ENCODE measurements around the gene TAPBP. TPM values are rescaled to one million over a fixed set of nuclear protein-coding genes. Genes with fewer than 3 reads are reported as not detected.
A peak's percentile ranks its signal among the peaks of the same experiment; 100 is the strongest.

The TAPBP gene
- total and polyA plus RNA-seq, 9 of the 15 experiments (the other 6 are each of a cell fraction or from before 2014, with no cell fraction given): 5.6 to 74.0 (median 22.3) TPM

DNA sequence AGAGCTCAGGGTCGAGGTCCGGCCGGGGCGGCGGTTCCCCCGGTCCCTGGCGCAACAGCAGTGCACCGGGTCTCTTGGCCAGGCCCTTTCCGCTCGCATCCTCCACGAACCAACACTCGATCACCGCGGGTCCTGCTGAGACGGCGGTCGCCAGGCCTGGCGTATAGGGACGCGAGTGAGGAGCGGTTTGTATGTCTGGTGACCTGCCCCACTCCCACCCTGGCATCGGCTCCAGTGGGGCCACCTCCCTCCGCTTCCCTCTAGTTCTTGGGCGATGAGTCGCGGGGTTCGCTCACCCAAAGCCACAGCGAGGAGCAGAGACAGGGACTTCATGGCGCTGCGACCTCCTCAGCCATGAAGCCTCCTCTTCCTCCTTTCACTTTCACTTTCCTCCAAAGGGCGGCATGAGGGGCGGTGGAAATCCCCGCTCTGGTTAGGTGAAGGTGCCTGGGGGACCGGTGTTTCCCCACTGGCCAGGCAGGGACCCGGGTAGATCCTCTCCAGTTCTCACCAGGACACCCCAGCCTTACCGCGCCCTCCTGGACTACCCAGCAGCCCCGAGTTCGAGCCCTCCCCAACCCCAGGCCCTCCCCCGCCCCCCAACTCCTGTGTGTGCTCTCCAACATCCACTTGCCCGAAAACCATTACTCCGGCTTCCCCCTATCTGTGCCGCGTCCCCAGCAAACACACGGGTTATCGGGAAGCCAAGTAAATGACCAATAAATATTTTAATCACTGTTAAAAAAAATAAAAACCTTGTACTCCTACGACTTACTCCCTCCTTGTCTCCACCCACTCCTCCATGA lies at the start of gene TAPBP (continued):
- TF ChIP-seq, protein P1, sequence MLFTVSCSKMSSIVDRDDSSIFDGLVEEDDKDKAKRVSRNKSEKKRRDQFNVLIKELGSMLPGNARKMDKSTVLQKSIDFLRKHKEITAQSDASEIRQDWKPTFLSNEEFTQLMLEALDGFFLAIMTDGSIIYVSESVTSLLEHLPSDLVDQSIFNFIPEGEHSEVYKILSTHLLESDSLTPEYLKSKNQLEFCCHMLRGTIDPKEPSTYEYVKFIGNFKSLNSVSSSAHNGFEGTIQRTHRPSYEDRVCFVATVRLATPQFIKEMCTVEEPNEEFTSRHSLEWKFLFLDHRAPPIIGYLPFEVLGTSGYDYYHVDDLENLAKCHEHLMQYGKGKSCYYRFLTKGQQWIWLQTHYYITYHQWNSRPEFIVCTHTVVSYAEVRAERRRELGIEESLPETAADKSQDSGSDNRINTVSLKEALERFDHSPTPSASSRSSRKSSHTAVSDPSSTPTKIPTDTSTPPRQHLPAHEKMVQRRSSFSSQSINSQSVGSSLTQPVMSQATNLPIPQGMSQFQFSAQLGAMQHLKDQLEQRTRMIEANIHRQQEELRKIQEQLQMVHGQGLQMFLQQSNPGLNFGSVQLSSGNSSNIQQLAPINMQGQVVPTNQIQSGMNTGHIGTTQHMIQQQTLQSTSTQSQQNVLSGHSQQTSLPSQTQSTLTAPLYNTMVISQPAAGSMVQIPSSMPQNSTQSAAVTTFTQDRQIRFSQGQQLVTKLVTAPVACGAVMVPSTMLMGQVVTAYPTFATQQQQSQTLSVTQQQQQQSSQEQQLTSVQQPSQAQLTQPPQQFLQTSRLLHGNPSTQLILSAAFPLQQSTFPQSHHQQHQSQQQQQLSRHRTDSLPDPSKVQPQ (CRISPR knock-in tag; IDR thresholded peaks at IDR 0.05; ENCODE audit: borderline replicate concordance): no peak
- TF ChIP-seq COPS2 (conservative IDR thresholded peaks at IDR 0.05): no peak
- TF ChIP-seq MCM7 (IDR thresholded peaks at IDR 0.05): no peak
- 0 out of 2 replicates have a peak, but pooled peaks have one; percentile 35 for TF ChIP-seq ZNF143 (CRISPR knock-in tag; IDR thresholded peaks at IDR 0.05)
- no peak for TF ChIP-seq LCOR (CRISPR knock-in tag; IDR thresholded peaks at IDR 0.05)
- TF ChIP-seq TCF3 (CRISPR knock-in tag; IDR thresholded peaks at IDR 0.05): 0 out of 2 replicates have a peak, but pooled peaks have one; percentile 12
- no peak; the same call in none of the 2 replicates for TF ChIP-seq GABPB1 (CRISPR knock-in tag; IDR thresholded peaks at IDR 0.05)
- TF ChIP-seq, protein P2, sequence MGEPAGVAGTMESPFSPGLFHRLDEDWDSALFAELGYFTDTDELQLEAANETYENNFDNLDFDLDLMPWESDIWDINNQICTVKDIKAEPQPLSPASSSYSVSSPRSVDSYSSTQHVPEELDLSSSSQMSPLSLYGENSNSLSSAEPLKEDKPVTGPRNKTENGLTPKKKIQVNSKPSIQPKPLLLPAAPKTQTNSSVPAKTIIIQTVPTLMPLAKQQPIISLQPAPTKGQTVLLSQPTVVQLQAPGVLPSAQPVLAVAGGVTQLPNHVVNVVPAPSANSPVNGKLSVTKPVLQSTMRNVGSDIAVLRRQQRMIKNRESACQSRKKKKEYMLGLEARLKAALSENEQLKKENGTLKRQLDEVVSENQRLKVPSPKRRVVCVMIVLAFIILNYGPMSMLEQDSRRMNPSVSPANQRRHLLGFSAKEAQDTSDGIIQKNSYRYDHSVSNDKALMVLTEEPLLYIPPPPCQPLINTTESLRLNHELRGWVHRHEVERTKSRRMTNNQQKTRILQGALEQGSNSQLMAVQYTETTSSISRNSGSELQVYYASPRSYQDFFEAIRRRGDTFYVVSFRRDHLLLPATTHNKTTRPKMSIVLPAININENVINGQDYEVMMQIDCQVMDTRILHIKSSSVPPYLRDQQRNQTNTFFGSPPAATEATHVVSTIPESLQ (CRISPR knock-in tag; IDR thresholded peaks at IDR 0.05): no peak
- no peak for TF ChIP-seq PTTG1 (tag; IDR thresholded peaks at IDR 0.05; ENCODE audit: low read depth)
- no peak for TF ChIP-seq SAFB2 (IDR thresholded peaks at IDR 0.05; ENCODE audit: borderline replicate concordance, low read depth, low read length, severe bottlenecking)
- TF ChIP-seq CBFA2T3 (IDR thresholded peaks at IDR 0.05): no peak
- no peak for TF ChIP-seq KDM2B (CRISPR knock-in tag; IDR thresholded peaks at IDR 0.05)
- TF ChIP-seq NFIX (CRISPR knock-in tag; IDR thresholded peaks at IDR 0.05; ENCODE audit: low read depth): no peak
- TF ChIP-seq, protein P3, sequence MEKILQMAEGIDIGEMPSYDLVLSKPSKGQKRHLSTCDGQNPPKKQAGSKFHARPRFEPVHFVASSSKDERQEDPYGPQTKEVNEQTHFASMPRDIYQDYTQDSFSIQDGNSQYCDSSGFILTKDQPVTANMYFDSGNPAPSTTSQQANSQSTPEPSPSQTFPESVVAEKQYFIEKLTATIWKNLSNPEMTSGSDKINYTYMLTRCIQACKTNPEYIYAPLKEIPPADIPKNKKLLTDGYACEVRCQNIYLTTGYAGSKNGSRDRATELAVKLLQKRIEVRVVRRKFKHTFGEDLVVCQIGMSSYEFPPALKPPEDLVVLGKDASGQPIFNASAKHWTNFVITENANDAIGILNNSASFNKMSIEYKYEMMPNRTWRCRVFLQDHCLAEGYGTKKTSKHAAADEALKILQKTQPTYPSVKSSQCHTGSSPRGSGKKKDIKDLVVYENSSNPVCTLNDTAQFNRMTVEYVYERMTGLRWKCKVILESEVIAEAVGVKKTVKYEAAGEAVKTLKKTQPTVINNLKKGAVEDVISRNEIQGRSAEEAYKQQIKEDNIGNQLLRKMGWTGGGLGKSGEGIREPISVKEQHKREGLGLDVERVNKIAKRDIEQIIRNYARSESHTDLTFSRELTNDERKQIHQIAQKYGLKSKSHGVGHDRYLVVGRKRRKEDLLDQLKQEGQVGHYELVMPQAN (IDR thresholded peaks at IDR 0.05; ENCODE audit: borderline replicate concordance): 0 out of 2 replicates have a peak, but pooled peaks have one; percentile 42
- TF ChIP-seq, protein P4, sequence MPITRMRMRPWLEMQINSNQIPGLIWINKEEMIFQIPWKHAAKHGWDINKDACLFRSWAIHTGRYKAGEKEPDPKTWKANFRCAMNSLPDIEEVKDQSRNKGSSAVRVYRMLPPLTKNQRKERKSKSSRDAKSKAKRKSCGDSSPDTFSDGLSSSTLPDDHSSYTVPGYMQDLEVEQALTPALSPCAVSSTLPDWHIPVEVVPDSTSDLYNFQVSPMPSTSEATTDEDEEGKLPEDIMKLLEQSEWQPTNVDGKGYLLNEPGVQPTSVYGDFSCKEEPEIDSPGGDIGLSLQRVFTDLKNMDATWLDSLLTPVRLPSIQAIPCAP (CRISPR knock-in tag; IDR thresholded peaks at IDR 0.05; ENCODE audit: borderline replicate concordance): peak; percentile 77; the same call in 1 of the 2 replicates
- no peak for TF ChIP-seq HNRNPLL (IDR thresholded peaks at IDR 0.05; ENCODE audit: low read depth, low read length, poor library complexity, severe bottlenecking)
- TF ChIP-seq, protein P5, sequence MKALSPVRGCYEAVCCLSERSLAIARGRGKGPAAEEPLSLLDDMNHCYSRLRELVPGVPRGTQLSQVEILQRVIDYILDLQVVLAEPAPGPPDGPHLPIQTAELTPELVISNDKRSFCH (CRISPR knock-in tag; IDR thresholded peaks at IDR 0.05): no peak
- TF ChIP-seq, protein P5 (tag; IDR thresholded peaks at IDR 0.05): no peak

Data from K562 (cell line).